ENCODE results near the gene ZNF236.

ZNF236 gene

GRCh38 chr18:76967721-76968472, 145.5 kb downstream of the ZNF236 start:
- Histone ChIP-seq H3K27ac (ENCODE audit: low read depth, low read length) (no peak overlapping the region; the same call in 1 of the 2 replicates), H3K9me2 (replicated peaks; ENCODE audit: insufficient read depth, low read length) (no peaks in the 10 kb centered on the region), H3K79me2 (ENCODE audit: insufficient read depth, low read length) (peaks cover 6% of the 10 kb centered on the region; the same call in 1 of the 2 replicates), H3K9ac (ENCODE audit: low read length) (no peak overlapping the region), H3F3A (ENCODE audit: insufficient read depth) (peaks cover 33% of the 10 kb centered on the region), H4K20me1 (ENCODE audit: low read depth, low read length) (no peaks in the 10 kb centered on the region), H3K9me3 (ENCODE audit: insufficient read depth, low read length) (no peaks in the 10 kb centered on the region), H2AFZ (ENCODE audit: low read depth, low read length, severe bottlenecking) (no peak overlapping the region), H3K4me2 (ENCODE audit: low read depth, low read length, poor library complexity, severe bottlenecking) (no peak overlapping the region), H3K4me3 (ENCODE audit: insufficient read depth, low read length, poor library complexity, severe bottlenecking) (no peak overlapping the region), H3K36me3 (ENCODE audit: low read length) (0 out of 2 replicates have a peak, but pooled peaks cover 2% of the 10 kb centered on the region), H3K27me3 (ENCODE audit: low read length) (no peaks in the 10 kb centered on the region)
- TF ChIP-seq, protein P1, sequence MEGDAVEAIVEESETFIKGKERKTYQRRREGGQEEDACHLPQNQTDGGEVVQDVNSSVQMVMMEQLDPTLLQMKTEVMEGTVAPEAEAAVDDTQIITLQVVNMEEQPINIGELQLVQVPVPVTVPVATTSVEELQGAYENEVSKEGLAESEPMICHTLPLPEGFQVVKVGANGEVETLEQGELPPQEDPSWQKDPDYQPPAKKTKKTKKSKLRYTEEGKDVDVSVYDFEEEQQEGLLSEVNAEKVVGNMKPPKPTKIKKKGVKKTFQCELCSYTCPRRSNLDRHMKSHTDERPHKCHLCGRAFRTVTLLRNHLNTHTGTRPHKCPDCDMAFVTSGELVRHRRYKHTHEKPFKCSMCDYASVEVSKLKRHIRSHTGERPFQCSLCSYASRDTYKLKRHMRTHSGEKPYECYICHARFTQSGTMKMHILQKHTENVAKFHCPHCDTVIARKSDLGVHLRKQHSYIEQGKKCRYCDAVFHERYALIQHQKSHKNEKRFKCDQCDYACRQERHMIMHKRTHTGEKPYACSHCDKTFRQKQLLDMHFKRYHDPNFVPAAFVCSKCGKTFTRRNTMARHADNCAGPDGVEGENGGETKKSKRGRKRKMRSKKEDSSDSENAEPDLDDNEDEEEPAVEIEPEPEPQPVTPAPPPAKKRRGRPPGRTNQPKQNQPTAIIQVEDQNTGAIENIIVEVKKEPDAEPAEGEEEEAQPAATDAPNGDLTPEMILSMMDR (IDR thresholded peaks at IDR 0.05; ENCODE audit: insufficient read depth, low read length, poor library complexity, severe bottlenecking): no peak
- TF ChIP-seq EZH2phosphoT487 (conservative IDR thresholded peaks at IDR 0.05; ENCODE audit: low read length): no peak

- no peak overlapping the region for H3K9ac ChIP-seq (ENCODE audit: low read length)
- H2AFZ ChIP-seq (ENCODE audit: low read depth, low read length, severe bottlenecking): no peak overlapping the region
- H3K4me3 ChIP-seq (ENCODE audit: insufficient read depth, low read length, poor library complexity, severe bottlenecking): no peak overlapping the region
- no peaks in the 10 kb centered on the region for H4K20me1 ChIP-seq (ENCODE audit: low read depth, low read length)
- TF ChIP-seq, protein P1 (IDR thresholded peaks at IDR 0.05; ENCODE audit: insufficient read depth, low read length, poor library complexity, severe bottlenecking): no peak
- no peak for TF ChIP-seq EZH2phosphoT487 (conservative IDR thresholded peaks at IDR 0.05; ENCODE audit: low read length)
- H3K79me2 ChIP-seq (ENCODE audit: insufficient read depth, low read length): peaks cover 6% of the 10 kb centered on the region; the same call in 1 of the 2 replicates
- H3K27ac ChIP-seq (ENCODE audit: low read depth, low read length): no peak overlapping the region
- no peaks in the 10 kb centered on the region for H3K27me3 ChIP-seq (ENCODE audit: low read length)
- H3K36me3 ChIP-seq (ENCODE audit: low read length): 0 out of 2 replicates have a peak, but pooled peaks cover 2% of the 10 kb centered on the region
- no peaks in the 10 kb centered on the region for H3K9me2 ChIP-seq (replicated peaks; ENCODE audit: insufficient read depth, low read length)
- H3F3A ChIP-seq (ENCODE audit: insufficient read depth): peaks cover 14% of the 10 kb centered on the region
- H3K9me3 ChIP-seq (ENCODE audit: insufficient read depth, low read length): no peaks in the 10 kb centered on the region
- no peak overlapping the region for H3K4me2 ChIP-seq (ENCODE audit: low read depth, low read length, poor library complexity, severe bottlenecking)
These were observed 148.6 kb downstream of the ZNF236 start for GRCh38 chr18:76970770-76971559.

DNA sequence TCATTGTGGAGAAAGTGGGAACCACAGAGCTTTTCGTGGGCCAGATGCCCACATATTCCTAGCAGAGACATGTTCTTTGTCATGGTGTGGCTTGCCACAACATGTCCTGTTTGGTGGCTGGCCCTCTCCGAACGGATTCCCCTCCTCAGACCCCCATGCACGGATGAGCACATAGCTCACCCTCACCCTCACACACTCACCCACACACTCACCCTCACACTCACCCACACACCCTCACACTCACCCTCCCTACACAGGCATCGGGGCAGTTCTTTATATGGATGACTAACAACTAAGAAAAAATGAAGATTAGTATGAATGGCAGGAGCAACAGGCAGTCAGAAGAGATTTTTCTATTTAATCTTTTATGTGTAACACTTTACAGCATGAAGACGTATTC, 149.9 kb downstream of the ZNF236 start:
- Histone ChIP-seq H3K4me3 (ENCODE audit: insufficient read depth, low read length, poor library complexity, severe bottlenecking) (no peak overlapping the region), H3K27ac (ENCODE audit: low read depth, low read length) (no peak overlapping the region), H3K27me3 (ENCODE audit: low read length) (no peaks in the 10 kb centered on the region), H3F3A (ENCODE audit: insufficient read depth) (peaks cover 8% of the 10 kb centered on the region; the same call in 1 of the 2 replicates), H2AFZ (ENCODE audit: low read depth, low read length, severe bottlenecking) (no peak overlapping the region), H3K4me2 (ENCODE audit: low read depth, low read length, poor library complexity, severe bottlenecking) (no peak overlapping the region), H3K9ac (ENCODE audit: low read length) (no peak overlapping the region), H4K20me1 (ENCODE audit: low read depth, low read length) (no peaks in the 10 kb centered on the region), H3K9me3 (ENCODE audit: insufficient read depth, low read length) (no peaks in the 10 kb centered on the region), H3K9me2 (replicated peaks; ENCODE audit: insufficient read depth, low read length) (no peaks in the 10 kb centered on the region), H3K36me3 (ENCODE audit: low read length) (no peaks in the 10 kb centered on the region), H3K79me2 (ENCODE audit: insufficient read depth, low read length) (peaks cover 1% of the 10 kb centered on the region; the same call in 1 of the 2 replicates)
- TF ChIP-seq EZH2phosphoT487 (conservative IDR thresholded peaks at IDR 0.05; ENCODE audit: low read length): no peak
- TF ChIP-seq, protein P1 (IDR thresholded peaks at IDR 0.05; ENCODE audit: insufficient read depth, low read length, poor library complexity, severe bottlenecking): no peak

All from SU-DHL-6 (cell line).